GM21825 (cell line): Measurements from ENCODE around the gene IFT57.

Experiments
- ATAC-seq: cut with Tn5 transposase; IDR thresholded peaks from one replicate; pipeline ENCODE4 v1.9.1; 2021; ENCODE audit warnings: mild to moderate bottlenecking, moderate library complexity; ENCODE audit not compliant: unreplicated experiment

Gene IFT57

DNA sequence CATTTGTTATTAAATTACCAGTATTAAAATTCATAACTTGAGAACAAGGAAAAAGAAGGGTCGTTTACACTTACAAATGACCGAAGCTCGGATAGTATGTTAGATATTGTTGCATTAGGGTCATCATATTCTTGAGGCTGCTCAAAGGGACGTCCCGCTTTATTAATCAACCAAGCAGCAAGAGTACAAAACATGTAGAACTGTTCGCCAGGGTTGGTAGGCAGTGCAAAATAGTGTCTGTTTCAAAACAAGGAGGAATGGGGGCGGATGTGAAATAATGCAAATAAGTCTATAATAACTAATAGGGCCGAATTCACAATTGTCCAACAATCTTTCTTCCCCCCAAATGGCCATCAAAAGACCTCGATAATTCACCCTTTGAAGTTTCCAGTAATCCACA lies 2.9 kb downstream of the IFT57 start:
- no peak for ATAC-seq

DNA sequence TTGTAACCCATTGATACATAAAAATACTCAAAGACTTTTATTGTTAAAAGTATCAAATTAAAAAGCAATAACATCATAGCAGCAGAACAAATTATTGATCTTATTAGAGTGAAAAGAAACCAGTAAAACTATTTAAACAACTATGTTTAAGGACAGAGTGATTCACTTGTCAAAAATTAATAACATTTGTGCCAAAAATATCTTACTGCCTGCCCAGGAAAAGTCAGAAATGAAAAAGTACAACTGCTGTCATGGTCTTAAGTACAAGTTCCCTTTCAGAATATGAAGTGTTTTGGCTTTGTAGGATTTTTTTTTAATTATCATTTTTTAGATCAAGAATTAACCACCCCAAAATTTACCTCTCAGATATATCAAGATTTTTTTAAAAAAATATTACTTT lies 3.4 kb downstream of the IFT57 start:
- ATAC-seq, result no peak

DNA sequence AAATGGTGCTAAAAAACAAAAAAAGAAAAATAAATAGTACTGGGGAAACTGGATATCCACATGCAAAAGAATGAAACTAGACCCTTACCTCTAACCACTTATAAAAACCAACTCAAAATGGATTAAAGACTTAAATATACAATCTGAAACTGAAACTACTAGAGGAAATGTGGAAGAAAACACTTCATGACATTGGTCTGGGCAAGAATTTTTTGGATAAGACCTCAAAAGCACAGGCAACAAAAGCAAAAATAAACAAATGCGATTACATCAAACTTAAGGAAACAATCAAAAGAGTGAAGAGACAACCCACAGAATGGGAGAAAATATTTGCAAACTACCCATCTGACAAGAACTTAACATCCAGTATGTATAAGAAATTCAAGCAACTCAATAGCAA lies 6.4 kb downstream of the IFT57 start:
- ATAC-seq, result no peak

DNA sequence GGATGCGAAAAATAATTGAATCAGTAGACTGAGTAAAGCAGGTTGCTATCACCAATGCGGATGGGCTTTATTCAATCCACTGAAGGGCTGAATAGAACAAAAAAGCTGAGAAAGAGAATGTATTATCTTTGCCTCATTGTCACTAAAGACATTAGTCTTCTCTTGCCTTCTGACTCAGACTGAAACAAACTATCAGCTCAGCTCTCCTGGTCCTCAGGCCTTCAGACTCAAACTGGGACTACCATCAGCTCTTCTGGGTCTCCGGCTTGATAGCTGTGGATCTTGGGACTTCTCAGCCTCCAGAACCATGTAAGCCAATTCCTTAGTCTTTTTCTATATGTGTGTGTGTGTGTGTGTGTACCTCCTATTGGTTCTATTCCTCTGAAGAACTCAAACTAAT lies 12.6 kb downstream of the IFT57 start:
- ATAC-seq, result no peak

DNA sequence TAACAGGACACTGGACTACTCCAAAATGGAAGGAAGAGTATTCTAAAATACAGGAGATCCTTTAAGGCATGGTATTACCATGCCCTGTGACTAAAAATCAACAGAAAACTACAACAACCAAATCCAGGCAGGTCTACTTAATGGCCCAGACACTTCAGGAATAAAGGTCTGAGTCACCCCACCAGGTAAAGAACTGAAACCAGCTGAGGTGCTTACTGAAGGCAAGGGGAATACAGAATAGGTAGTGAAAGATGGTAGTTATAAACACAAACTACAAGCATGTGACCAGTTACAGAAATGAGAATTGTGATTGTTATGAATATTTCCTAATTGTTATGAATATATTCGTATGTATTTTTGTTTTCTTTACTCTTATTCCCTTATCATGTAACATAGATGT lies 13.4 kb downstream of the IFT57 start:
- ATAC-seq, result peak; percentile 94

DNA sequence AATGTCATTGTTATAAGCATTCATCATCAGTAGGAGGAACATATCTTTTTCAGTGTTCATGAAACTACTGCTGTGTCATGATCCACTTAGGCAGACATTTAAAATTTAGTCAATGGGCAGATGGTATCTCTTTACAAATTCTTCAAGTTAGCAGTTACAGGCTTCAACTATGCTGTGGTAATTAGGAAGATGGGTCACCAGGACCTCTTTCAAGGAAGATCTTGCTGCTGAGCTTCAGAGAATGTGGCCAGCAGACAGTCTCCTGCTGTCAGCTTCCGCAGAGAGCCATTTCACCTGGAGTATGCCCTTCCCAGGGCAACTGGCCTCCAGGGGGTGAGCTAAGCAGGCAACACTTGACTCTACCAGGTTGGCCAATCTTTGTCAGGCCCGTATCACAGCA lies 19.4 kb downstream of the IFT57 start:
- no peak for ATAC-seq

DNA sequence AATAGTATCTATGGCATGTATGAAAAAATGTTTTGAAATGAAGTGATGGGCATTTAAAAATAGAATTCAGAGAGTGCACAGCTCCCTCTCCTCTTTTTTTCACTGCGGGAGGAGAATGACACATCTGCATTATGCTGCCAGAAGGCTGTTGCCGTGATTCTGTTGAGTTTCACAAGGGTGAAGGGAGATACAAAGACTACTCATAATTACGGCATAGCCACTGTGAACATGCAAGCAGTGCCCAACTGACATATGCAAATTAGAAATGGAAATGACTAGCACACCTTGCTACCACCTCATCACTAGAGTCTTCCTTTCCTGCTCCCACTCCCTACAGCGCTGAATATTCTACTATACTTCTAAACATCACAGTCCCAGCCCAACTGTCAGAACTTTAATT lies 20.1 kb downstream of the IFT57 start:
- no peak for ATAC-seq

DNA sequence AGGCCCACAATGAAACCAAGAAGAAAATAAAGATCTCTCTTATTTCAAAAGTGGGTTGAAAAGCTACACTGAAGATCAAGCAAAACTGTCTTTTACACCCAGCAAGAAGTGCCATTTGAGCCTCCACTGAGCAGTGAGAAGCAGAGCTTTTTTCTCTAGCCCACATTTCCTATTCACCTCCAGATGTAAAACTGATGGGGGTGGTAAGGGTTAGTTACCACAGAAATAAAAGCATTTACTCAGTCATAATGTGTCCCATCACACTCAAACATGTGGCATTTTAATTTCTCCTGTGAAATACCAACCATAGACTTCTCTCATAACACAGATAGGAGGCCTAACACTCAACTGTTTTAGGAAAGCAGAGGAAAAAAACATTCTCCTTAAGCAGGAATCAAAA lies 21.0 kb downstream of the IFT57 start:
- ATAC-seq, result no peak

DNA sequence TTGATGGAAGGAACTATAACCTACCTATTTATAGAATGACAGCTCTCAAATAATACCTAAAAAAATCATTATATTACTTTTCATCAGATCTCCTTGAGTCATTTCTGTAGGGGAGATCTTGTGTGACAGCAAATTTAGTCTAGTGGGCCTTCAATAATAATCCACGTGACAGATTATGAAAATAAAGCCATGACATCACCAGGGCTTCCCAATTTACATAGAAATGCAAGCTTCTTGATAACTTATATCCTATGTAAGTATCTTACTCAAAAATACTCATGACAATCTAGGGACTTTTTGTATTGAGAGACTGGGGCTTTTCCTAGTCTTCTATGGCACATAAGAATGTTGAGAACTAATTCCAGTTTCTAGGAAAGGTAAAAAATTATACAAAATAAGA lies 21.6 kb downstream of the IFT57 start:
- ATAC-seq, result no peak

DNA sequence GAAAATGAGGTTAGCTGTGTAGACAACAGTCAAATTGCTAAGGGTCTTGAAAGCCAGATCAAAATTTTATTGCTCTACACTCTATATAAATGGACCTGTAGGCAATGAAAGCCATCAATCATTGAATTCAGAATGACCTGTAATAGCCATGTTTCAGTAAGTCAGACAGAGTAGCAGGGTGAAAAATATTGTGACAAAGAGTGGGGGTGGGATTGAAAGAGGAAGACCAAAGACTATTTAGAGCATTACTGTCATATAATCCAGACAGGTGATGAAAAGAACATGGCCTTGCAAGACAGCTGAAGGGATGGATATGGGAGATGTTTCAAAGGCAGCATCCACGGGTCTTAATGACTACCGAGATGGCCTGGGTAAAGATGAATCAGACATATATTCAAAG lies 22.2 kb downstream of the IFT57 start:
- no peak for ATAC-seq

DNA sequence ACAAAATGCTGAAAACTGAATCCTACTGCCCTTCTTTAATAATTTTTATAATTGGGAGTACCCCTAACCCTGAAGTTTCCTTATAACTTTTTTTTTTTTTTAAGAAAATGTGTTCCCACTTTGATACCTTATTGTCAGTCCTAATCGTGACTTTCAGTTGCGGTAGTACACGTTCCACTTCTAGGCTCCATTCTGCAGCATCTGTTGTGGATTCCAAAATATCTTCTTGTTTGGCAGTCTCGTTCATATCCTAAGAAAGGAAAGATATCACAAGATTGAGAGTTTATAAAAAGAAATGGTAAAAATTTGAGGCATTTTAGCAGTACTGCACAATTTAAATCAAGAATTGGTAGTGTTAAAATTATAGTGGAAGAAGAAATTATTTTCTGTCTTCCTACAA lies 30.8 kb downstream of the IFT57 start:
- no peak for ATAC-seq

DNA sequence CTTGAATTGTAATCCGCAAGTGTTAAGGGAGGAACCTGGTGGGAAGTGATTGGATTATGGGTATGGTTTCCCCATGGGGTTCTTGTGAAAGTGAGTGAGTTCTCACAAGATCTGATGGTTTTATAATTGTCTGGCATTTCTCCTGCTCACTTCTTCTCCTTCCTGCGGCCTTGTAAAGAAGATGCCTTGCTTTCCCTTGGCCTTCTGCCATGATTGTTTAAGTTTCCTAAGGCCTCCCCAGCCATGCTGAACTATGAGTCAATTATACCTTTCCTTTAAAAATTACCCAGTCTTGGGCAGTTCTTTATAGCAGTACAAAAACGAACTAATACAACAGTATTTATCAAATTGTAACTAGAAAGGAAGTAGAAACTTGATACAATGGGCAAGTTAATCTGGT lies 31.9 kb downstream of the IFT57 start:
- ATAC-seq, result no peak

DNA sequence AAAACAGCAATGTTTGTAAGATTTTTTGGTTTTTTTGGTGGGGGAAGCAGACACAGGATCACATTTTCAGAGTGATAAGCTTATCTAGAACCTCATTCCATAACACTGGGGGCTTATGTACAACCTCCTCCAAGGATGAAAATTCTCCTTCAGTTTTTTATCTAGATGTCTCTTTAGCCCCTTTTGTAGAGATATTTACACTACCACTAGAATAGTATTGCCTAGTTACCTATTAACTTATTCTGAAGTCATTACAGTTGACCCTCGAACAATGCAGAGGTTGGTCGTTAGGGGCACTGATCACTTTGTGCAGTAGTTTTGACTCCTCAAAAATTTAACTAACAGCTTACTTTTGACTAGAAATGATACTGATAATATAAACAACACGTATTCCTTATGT lies 32.8 kb downstream of the IFT57 start:
- ATAC-seq, result no peak

DNA sequence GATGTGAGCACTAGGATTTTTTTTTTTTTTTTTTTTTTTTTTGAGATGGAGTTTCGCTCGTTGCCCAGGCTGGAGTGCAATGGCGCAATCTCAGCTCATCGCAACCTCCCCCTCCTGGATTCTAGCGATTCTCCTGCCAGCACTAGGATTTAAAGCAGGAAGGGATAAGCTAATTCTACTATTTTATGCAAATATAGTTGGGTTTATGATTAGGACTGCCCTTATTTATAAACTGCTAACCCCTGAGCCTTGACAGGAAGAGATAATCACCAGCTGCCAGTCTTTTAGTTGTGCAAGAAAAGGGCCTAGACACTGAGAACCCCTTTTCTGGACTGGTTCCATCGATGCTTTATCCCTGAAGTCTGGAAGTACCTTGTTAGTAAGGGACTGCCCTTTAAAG lies 36.7 kb downstream of the IFT57 start:
- no peak for ATAC-seq

DNA sequence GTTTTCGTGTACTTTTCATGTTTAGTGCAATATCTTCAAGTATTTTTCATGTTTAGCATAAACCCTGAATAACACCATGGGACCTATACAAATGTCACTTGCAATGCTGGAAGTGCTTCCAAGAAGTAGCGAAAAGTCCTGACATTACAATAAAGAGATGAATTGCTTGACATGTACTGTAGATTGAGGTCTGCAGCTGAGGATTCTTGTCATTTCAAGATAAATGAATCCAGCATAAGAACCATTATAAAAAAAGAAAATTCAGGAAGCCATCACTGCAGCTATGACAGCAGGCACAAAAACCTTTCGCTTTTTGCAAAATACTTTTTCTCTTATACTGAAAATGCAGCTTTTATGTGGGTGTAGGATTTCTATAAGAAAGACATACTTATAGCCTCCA lies 37.4 kb downstream of the IFT57 start:
- no peak for ATAC-seq

DNA sequence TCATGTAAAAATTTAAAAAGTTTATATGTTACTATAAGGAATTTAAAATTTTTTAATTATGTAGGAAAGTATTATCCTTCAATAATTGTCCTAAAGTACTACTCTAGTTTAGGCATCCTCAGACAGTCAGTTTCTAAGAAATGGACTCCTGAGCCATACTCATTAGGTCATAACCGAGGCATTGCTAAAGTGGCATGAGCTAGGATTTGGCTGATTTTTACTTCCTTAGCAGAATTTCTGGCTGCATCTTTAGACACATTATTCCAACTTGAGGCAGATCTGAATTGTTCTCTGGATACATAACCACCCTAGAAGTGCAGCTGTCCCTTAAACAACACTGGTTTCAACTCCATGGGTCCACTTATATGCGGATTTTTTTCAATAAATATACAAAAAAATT lies 38.3 kb downstream of the IFT57 start:
- no peak for ATAC-seq

DNA sequence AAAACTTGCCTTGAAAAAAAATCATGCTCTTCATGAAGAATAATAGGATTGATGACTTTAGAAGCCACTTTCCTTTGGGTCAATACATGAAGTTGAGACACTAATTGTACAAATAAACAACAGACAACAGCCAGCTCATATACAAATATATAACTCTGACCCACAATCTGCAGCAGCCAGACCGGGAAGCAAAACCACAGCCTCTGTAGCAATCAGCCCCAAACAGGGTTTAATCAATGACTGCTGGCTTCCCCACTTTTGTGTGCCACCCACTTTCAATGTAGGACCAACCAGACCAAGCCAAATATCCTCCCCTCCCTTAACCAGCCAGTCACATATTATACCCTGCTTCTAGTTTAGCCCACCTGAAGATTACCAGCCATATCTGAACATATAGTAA lies 39.0 kb downstream of the IFT57 start:
- ATAC-seq, result no peak

DNA sequence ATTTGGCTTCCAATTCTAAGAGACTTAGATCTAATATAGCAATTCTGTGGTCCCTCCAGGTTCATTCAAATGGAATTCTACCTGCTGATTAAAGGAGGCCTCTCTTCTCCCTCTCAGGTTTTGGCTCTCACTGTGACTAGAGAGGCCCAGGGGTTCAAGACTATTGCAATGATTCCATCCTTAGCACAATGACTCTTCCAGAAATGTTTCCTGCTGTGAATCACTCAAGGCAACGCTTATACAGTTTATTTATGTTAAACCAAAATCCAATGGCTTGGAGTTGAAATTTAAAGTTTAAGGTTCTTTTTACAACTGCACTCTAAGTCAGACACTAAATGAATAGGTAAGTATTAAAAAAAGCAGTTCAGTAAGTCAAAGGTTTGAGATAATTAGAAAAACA lies 39.9 kb downstream of the IFT57 start:
- ATAC-seq, result no peak

DNA sequence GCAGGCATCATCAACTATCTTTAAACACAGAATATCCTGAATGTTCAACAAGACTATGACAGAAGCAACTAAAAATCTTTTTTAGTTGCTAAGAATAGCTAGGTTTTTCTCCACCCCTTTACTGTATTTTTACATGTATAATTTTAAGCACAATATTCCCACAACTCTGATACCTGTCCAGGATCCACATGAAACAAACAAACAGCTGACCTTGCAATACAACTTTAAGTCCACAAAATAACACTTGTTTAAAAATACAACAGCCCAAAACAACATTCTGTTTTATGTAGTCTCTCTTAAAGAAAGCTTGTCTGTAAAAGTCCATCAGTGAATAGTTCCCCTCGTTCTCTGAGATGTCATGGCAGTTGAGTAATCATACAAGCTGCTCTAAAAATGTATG lies 41.1 kb downstream of the IFT57 start:
- ATAC-seq, result no peak

DNA sequence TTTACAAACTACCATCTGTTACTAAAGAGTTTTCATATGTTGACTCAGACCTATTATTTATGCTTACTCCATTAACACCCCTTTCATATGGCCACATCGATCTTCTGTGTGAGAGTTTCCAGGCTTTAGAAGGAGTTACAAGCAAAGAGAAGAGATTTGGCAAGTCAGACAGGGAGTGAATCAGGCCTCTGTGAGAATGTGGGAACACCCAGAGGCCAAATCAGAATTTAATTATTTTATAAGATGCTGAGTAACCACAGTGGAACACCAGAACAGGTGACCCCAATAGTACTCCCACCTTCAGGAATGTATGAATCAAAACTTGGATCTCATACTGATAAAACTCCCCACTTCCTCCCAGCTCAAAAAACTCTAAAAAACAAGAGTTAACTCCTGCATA lies 42.0 kb downstream of the IFT57 start:
- no peak for ATAC-seq

DNA sequence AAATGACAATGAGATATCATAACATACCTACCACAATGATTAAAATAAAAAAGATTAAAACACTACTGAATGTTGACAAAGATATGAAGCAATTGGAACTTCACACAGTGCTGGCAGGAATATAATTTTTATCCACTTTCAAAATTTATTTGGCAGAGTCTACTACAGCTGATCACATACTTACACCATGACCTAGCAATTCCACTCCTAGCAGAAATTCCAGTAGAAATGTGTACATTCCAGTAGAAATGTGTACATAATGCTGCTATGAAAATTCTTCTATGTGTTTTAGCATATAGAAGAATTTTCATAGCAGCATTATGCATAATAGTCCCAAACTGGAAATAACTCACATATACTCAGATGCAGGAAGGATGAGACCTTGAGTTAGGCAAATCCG lies 43.5 kb downstream of the IFT57 start:
- ATAC-seq, result no peak

DNA sequence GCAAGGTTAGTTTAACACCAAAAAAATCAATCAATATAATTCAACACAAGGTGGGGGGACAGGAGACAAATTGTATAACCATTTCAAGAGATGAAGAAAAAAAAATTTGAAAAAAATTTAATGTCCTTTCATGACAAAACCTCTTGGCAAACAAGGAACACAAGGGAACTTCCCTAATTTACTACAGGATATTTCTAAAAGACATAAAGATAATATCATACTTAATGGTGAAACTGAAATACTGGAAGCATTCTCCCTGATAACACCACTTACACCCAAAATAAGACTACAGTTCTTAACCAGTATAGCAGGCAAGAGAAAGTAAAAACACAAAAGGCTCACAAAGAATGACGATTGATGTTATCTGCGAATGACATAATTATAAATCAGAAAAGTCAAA lies 44.7 kb downstream of the IFT57 start:
- no peak for ATAC-seq

DNA sequence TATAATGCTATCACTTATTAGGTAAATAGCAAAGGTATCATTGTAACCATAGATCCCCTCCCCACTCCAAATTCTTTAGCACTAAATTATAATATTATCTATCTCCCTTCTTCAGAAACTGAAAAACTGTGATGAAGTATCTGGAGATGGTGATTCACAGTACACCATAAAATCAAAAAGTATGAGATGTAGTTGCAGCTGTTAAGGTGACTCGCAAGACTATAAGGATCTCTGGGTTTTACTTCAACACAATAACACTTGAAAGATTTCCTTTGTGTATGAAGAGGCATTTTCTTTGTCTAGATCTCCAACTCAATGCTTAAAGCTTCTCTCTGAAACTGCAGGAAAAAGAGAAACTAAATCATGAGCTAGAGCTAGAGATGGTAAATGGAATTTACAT lies 46.9 kb downstream of the IFT57 start:
- no peak for ATAC-seq

DNA sequence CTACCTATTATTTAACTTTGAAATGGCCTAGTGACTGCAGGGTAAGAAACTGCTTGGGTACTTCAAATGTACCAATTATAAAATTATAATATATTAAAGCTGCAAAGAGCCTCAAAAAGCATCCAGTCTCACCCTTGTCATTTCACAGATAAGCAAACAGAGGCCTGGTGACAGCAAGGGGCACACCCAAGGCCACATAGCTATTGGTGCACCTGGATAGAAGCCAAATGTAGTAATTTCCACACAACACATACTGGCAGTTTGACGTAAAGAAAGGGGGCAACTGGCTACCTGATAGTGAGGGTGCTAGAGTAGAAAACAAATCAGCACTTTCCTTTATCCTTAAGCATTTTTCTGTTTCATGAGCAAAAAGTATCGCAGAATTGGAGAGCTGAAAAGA lies 51.1 kb downstream of the IFT57 start:
- ATAC-seq, result no peak
